HL-60/S4 treated with retinoic acid at 250 ng/mL for 4 days and 3 days (cell line): ENCODE data around the gene RASL11A.
"Not testable (repeated sequence)": the region's sequence is repeated elsewhere in the genome, so short reads cannot be mapped to it uniquely, and the experiment has no call there.

Experiments
- in situ Hi-C: fragments of 300-500 bp; cut with MboI; formaldehyde crosslinking; loops from 2 replicates; pipeline ENCODE4 v1.7.0; 2022; ENCODE audit warnings: low sequenced_read_pairs

The RASL11A gene

DNA sequence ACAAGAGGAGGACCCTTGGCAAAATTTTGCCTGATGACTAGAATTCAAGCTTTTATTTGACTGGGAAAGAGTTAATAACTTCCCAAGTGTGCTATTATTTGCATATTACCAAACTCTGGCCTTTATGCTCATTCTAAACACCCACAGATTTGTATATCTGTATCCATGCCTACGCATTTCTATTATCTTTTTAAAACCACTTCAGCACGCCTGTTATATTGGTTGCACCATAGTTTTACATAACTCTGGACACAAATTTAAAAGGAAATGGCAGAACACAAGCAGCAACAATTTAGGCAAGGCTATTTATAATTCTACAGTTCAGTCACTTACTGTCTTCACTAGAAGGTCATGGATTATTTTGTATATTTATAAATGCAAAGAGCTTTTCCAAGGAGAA is 3.7 kb upstream of the RASL11A start:
- in situ Hi-C loops = no loop called here

DNA sequence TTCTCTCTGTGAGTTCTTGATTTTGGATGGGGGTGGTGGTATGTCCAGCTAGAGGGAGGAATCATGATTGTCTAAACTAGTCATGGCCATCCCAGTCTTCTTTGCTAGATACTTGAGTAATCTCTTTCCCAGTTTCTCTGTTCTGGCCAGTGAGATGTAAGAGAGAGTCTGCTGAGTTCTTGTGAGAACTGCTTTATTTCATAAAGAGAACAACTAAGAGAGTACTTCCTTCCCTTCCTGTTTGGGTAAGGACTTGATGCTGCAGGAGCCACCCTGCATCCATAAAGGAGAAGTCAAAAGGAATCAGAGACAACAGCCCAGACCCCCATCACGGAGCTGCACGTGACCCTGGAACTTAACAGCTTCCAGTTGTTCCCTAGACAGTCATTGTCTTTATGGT is 3.0 kb upstream of the RASL11A start:
- in situ Hi-C loops = no loop called here

DNA sequence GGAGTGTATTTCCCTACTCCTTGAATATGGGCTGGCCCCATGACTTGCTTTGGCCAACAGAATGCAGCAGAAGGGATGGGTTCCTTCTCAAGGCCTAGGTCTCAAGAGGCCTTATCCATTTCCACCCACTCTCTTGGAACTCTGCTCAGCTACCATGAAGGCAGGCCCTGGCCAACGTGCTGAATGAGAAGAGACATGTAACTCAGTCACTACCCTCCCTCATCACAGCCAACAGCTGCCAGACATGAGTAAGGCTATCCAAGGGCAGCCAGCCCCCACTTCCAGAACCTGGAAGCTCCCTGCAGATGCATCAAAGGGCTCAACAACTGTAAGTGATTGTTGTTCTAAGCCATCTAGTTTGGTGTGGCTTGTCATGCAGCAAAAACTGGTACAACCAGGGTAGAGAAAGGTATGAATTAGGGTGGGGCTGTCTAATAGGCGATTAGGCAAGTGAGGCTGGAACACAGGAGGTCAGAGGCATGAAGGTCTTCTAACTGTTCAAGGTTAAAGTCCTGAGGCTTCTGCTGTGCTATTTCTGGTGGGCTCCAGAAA is 1.4 kb upstream of the RASL11A start:
- in situ Hi-C loops = no loop called here

DNA sequence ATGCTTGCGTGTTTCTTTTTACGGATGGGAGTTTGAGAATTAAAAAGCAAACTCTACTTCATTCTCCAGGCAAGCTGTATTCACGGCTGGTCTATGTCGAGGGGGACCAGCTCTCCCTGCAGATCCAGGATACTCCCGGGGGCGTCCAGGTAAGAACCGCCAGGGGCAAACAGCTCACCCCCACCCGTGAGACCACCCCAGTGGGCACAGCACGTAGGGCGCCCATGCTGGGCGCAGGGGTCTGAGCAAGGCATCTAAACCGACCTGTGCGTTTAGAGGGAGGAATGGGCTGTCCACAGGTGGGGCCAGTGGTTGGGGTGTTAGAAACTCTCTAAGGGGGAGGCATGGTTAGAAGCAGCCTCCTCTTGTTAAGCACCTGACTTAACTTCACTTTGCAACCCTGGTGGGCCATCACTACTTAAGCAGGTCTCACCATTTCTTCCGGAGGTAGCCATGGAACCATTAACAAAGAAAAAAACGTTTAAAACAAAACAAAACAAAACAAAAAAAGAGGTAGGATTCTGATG is 1.0 kb downstream of the RASL11A start:
- in situ Hi-C loops = no loop called here

DNA sequence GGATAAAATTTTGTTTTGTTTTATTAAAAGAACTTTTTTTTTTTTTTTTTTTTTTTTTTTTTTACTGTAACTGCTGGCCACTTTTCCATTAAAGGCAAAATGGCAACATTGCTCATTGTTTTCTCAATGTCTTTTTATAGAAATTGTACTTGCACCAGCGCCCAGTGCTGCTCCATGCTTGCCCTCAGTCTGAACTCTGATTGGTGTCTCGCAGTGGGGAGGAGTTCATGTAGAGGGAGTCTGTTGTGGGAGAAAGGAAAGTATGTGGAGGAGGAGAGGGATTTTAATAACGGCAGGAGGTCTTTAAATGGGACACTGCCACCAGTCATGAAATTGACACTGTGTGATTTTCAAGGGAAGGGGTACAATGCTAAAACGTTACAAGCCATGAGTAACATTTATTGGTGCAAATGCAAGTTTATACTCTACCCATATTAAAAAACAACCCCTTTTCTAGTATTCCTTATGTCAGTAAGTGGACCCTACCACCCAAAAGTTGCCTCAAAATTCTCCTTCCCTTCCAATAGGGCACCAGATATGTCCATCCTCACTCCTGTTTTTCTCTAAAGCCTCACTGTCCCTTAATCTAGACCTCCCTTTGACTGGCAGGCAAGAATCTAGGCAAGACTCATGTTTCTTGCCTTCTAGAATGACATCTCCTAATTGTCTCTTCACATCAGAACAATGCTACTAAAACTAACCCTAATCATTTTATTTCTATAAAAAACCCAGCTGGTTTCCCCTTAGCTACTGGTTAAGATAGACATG is 3.2 kb downstream of the RASL11A start:
- in situ Hi-C loops = no loop called here

DNA sequence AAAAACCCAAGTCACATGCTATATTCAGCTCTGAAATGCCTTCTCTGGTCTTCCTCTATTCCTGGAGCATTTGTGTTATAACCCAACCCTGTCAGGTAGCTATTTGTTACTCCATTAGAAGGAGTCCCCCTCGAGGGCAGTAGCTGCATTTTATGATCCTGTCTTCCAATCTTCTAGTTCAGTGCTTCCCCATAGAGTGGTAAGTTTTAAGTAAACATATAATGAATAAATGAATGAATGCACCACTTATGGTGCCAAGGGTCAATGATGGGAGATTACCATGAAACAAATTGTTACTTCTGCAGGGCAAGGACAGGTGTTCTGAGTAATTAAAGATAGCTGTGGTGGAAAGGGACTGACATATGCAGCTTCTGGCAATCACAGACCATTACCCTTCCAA is 4.0 kb downstream of the RASL11A start:
- in situ Hi-C loops = no loop called here

DNA sequence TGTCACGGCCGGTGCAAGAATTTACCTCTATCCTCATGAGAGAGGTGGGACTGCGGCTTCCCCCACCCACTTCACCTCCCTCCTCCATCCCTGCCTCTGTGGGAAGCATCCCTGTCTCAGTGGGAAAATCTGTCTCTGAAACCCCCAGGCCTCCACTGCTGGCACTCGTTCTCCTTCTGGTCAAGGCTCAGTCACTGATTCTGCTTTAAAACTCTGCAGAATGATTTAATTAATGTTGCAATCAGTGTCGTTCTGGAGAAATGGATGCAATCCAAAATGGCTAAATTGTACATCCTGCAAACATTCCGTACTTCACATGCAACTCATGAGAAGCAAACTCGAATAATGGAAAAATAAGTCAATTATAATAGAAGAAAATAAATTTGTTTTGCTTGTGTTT is 5.6 kb downstream of the RASL11A start:
- in situ Hi-C loops = no loop called here

DNA sequence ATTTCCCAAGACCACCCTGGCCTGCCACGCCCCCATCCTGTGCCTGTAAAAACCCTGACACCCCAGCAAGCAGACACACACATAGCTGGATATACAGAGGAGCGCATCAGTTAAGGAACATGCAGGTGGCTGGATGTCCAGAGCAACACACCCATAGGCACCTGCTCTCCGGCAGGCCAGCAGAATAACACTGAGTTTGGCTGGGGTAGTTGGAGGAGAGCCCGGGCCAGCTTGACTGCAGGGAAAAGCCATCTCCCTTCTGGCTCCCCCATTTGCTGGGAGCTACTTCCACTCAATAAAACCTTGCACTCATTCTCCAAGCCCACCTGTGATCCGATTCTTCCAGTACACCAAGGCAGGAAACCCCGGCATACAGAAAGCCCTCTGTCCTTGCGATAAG is 8.9 kb downstream of the RASL11A start:
- in situ Hi-C loops = no loop called here

DNA sequence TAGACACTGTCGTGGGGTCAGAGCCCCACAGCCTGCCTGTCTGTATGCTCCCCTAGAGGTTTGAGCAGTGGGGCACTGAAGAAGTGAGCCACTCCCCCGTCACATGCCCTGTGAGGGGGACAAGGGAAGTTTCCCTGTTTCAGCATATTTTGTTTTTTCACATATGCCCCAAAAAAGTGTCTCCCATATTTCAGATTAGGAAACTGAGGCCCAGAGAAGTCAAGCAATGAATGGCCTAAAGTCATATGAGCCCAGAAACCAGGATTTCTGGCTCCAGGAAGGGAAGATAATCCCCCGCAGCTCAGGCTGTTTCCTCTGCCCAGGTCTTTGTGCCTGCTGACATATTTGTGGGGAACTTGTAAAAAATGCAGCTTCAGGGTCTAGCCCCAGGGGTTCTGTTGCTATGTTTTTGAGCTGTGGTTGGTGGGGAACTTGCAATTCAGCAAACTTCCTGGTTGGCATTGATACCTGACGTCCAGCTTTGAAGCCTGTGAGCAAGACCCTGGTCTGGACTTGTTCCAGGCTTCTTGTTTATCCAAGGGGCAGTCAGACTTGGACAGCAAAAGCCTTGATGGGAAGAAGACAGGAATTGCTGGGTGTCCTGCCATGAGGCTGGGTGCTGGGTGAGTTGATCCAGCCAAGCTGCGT is 9.5 kb downstream of the RASL11A start:
- in situ Hi-C loops = no loop called here

DNA sequence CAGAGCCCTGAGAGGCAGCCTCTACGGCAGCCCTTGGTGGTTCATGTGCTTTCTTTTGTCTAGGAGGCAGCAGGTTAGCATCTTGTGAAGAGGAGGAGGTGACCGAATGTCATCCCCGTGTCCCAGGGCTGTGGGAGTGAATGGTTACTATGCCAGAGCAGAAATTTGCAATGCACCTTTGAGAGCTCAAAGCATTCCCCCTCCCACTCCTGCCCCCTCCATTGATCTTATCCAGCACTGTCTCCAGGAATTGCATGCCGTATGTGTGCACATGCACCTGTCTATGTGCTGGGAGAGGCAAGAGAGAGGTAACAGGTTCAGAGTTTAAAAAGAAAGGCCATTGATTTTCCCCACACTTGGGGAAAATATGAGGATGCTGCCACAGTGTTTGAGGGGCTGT is 10.2 kb downstream of the RASL11A start:
- in situ Hi-C loops = no loop called here

DNA sequence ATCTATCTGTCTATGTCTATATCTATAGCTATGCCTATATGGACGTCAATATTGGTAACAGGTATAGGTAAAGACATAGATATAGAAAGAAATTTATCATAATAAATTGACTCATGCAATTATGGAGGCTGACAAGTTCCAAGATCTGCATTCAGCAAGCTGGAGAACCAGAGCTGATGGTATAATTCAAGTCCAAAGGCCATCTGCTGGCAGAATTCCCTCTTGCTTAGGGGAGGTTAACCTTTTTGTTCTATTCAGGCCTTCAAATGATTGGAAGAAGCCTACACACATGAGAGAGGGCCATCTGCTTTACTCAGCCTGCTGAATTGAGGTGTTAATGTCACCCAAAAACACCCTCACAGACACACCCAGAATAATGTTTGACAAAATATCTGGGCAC is 10.8 kb downstream of the RASL11A start:
- in situ Hi-C loops = no loop called here

DNA sequence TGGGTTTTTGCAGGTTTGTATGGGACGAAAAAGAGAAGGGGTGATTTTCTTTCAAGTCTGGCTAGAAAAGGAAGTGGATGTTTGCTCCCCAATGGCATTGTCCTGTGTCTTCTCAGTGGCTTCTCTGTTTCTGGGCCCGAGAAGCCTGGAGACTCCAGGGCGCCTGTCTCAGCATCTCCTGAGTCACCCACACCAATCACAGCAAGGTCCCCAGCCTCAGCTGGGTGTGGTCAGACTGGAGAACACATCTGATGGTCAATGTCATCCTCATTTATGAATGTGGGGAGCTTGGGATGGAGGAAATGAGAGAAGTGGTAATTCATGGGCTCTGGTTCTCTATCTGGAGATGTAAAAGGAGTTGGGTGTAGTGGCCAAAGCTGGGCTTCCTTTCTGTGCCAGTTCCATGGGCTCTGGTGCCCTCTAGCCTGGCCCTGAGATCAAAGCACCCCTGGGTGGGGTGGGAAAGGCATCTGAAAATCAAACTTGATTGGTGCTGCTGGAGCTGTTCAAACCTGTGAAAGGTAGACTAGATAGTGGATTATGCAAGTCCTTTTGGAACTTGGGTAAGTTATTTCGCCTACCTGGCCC is 13.4 kb downstream of the RASL11A start:
- in situ Hi-C loops = no loop called here

DNA sequence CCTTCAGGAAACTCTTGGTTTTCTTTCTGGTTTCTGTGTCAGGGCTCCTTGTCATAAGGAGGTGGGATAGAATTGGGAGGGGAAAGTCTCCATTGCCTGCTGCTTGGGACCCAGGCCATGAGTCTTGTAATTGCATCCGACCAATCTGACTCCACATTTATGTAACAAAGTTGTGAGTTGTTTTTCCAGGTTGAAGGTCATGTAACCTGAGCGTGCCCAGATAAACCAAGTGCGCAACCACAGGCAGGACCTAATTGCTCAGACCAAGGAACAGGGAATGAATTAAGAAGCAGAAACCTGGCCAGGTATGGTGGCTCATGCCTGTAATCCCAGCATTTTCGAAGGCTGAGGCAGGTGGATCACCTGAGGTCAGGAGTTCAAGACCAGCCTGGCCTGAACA is 17.8 kb downstream of the RASL11A start:
- in situ Hi-C loops = no loop called here

DNA sequence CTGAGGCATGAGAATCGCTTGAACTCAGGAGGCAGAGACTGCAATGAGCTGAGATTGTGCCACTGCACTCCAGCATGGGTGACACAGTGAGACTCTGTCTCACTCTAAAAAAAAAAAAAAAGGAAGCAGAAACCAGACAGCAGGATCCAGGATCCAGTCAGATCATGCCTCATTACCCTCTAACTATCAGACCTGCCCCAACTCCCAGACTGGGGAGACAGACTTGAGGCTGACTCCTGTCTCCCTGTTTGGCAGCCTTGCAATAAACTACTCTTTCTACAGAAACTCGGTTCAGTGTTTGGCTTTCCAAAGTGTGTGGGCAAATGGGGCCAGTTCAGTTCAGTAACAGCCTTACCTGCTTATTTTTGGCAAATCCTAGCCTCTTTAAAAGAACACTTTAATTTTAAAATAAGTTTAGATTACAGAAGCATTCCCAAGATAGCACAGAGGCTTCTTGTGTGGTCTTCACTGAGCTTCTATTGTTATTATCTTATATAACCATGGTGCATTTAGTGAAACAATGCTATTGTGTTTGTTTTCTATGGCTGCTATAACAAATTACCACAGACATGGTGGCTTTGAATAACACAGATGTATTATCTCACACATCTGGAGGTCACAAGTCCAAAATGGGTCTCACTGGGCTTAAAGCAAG is 18.5 kb downstream of the RASL11A start:
- in situ Hi-C loops = no loop called here

DNA sequence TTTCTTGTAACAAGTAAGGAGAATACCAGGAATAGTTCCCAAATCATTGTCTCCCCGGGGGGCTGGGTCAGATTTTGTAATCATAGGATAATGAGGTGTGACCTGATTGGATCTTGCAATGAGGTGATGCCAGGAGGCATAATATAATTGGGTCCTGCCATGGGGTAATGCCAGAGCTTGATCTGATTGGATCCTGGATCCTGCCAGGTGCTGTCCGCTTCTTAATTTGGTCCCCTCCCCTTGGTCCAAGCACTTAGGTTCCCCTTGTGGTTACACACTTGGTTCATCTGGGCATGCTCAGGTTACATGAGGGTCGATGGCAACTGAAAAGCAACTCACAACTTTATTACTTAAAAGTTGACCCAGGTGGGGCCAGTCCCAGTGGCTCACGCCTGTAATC is 20.1 kb downstream of the RASL11A start:
- in situ Hi-C loops = no loop called here

DNA sequence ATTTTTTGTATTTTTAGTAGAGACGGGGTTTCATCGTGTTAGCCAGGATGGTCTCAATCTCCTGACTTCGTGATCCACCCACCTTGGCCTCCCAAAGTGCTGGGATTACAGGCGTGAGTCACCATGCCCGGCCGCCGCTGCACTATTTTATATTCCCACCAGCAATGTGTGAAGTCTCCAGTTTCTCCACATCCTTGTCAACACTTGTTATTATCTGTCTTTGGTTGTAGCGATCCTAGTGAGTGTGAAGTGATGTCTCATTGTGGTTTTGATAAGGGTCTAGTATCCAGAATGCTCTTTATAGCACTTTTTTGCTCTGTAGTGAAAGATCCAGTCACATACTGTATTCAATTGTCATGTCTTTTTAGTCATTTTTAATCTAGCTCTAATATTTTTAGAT is 21.3 kb downstream of the RASL11A start:
- in situ Hi-C loops = not testable (repeated sequence)

DNA sequence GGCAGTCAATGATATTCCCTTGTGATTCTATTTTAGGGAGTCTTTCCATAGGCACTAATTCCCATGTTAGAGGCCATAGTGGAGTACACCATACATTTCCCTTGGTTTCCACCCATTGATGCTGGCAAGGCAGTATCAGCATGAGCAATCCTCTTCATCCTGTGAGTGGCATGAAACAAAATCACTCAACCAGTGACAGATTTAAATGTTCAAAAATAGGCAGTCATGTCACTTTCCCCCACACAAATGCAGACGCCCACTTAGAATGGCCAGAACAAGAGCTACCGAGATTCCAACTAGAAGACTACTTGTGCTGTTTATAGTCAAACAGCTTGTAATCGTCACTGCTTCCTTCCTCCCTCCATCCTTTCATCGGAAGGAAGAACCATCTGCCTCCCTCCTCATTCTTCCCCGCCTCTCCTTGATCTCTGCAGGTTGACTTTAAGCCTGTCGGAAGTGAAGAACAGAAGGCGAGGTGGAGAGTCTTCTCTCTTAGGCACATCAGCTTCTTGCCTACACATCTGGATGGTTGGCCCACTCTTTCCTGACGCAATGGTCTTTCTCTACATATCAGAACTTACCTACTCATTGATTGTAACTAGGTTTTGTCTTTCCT is 22.6 kb downstream of the RASL11A start:
- in situ Hi-C loops = no loop called here

DNA sequence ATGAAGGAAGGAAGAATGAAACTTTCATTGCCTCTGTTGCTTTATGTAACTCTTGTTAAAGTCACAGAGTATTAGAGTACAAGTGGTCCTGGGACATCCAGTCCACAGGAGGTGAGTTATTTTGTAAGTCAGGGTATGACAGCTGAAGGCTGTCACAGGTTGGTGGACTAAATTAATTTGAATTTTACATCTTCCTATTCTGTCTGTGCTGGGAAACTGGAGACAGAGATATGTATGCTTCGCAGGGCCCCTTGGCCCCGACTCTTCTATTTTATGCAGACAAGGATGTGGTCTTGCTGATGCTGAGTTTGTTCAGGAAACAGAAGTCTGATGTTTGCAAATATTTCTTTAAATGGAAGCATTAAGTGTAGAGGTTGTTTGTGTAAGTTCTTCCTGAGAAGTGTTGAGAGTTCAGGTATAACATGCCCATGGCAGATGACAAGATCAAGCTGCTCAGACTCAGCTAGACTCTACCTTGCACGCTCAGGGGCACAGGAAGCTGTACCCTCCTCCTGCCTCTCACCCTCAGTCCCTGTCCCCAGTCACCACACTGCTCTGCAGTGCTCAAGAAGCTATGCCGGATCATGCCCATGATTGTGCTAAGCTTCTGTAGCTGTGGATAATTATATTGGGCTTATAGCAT is 23.4 kb downstream of the RASL11A start:
- in situ Hi-C loops = no loop called here

DNA sequence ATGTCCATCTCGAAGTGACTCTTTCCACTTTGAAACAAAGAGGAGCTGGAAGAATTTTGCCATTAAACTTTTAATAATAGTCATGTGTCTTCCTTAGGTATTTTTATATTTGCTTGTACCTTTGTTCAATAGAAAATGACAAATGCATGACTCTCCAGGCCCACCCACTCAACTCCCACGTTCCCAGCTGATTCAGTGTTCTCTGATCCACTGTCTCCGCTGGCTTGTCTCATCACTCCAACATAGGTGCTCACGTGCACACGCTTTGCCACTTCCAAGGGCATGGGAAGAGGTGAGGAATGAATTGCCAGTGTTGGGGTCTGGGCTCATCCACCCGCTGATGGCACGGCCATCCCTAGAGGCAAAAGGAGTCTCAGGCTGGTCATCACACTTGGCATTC is 24.5 kb downstream of the RASL11A start:
- in situ Hi-C loops = no loop called here

DNA sequence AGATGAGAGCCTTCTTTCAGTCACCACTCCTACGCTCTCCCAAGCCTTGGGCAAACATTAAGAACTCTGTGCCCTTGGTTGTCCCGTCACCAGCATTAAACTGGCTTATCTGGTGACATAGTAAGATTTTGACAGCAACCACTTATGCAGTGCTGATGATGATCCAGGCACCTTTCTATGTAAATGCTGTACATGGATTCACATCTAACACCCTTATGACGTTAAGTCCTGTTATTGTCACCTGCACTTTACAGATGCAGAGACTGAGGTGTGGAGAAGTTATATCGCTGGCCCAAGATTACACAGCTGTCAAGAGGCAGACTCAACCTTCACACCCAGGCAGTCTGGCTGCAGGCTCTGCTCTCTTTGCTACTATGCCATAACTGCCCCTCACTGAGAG is 25.0 kb downstream of the RASL11A start:
- in situ Hi-C loops = no loop called here
